ENCODE data around the gene RIOK3.

- TF ChIP-seq CHD2 (IDR thresholded peaks at IDR 0.05; ENCODE audit: borderline replicate concordance, low read depth, low read length) (no peak), TAF1 (IDR thresholded peaks at IDR 0.05; ENCODE audit: borderline replicate concordance, low read depth, low read length) (no peak)
Observed at GRCh38 chr18:23529604-23530003, 76.5 kb downstream of the RIOK3 start.

Measured in GM12878 (cell line).